GM21526 (cell line): Measurements from ENCODE around the gene BRAF.
"Not testable (repeated sequence)": the region's sequence is repeated elsewhere in the genome, so short reads cannot be mapped to it uniquely, and the experiment has no call there.

Source experiments
- ATAC-seq: cut with Tn5 transposase; IDR thresholded peaks from one replicate; pipeline ENCODE4 v1.9.1; 2021; ENCODE audit warnings: moderate library complexity; ENCODE audit not compliant: unreplicated experiment, low FRiP score

BRAF gene

GRCh38 chr7:140924821-140925421 lies at the start of gene BRAF:
Gene BRAF, minus strand, starts transcription at chr7:140924929. Its CDS starts 226 bp downstream, at chr7:140924703.
- ATAC-seq, result peak; percentile 38

- ATAC-seq, result no peak
Measured at GRCh38 chr7:140972876-140973829, 48.4 kb upstream of the BRAF start.

GRCh38 chr7:140972344-140972743 lies 47.6 kb upstream of the BRAF start:
- no peak for ATAC-seq

GRCh38 chr7:140967438-140967837 lies 42.7 kb upstream of the BRAF start:
- ATAC-seq, result no peak

GRCh38 chr7:140966561-140967233 lies 42.0 kb upstream of the BRAF start:
- ATAC-seq, result no peak

GRCh38 chr7:140961117-140961516 lies 36.4 kb upstream of the BRAF start:
- no peak for ATAC-seq

- not testable (repeated sequence) for ATAC-seq
Measured at GRCh38 chr7:140956997-140957396, 32.3 kb upstream of the BRAF start.

- no peak for ATAC-seq
Measured at GRCh38 chr7:140945940-140946339, 21.2 kb upstream of the BRAF start.

- ATAC-seq, result not testable (repeated sequence)
Measured at GRCh38 chr7:140942242-140942641, 17.5 kb upstream of the BRAF start.

GRCh38 chr7:140940898-140941297 lies 16.2 kb upstream of the BRAF start:
- ATAC-seq, result no peak

- ATAC-seq, result no peak
Measured at GRCh38 chr7:140937702-140938264, 13.1 kb upstream of the BRAF start.

GRCh38 chr7:140928491-140929309 lies 4.0 kb upstream of the BRAF start:
- no peak for ATAC-seq

GRCh38 chr7:140927945-140928344 lies 3.2 kb upstream of the BRAF start:
- not testable (repeated sequence) for ATAC-seq

GRCh38 chr7:140927351-140927750 lies 2.6 kb upstream of the BRAF start:
- ATAC-seq, result no peak

GRCh38 chr7:140926021-140926817 lies 1.5 kb upstream of the BRAF start:
- ATAC-seq, result no peak

GRCh38 chr7:140924019-140924820 lies 509 bp downstream of the BRAF start:
- ATAC-seq, result peak; percentile 82

- peak; percentile 14 for ATAC-seq
Measured at GRCh38 chr7:140923358-140924006, 1.2 kb downstream of the BRAF start.
